Subcutaneous adipose tissue (tissue), 4 donors: ENCODE data around the gene ESF1. TPM values are rescaled to one million over a fixed set of nuclear protein-coding genes. Genes with fewer than 3 reads are reported as not detected.

Source experiments
- CTCF ChIP-seq: fragments of 450-650 bp; IDR thresholded peaks from one replicate; pipeline ENCODE4 v1.5.1; 2016; ENCODE audit warnings: low read depth, mild to moderate bottlenecking, control low read depth, antibody characterized with exemption, moderate library complexity
- total RNA-seq, 4 donors: library from RNA; depleted of rRNA; stranded (reverse); fragments of >200 nt; gene quantifications; one replicate each; pipeline ENCODE4 v1.1.0, GENCODE V29; 2016

The ESF1 gene
- total RNA-seq, 4 donors from 2014 or later: 13.0 to 26.7 (median 16.6) TPM

DNA sequence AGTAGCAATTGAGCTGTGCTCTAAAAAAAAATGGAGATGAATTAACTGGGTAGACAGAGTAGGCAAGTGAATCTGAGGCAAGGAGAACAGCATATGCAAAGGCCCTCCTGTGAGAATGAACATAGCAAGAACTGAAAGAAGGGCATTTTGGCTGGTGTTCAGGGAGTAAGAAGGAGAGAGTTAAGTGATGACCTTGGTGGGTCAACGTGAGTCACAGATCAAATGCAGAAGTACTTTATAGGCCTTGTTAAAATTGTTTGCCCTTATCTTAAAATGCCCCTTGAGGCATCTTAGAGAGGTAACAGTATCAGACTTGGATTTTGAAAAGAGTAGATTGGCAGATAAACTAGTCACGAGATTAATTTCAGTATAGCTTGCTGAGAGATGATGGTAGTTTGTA, 24.7 kb upstream of the ESF1 start:
- no peak for TF ChIP-seq CTCF

- no peak for TF ChIP-seq CTCF
Observed at GRCh38 chr20:13800728-13801134, 16.0 kb upstream of the ESF1 start.

- TF ChIP-seq CTCF: no peak
Observed at GRCh38 chr20:13799974-13800373, 15.3 kb upstream of the ESF1 start.

DNA sequence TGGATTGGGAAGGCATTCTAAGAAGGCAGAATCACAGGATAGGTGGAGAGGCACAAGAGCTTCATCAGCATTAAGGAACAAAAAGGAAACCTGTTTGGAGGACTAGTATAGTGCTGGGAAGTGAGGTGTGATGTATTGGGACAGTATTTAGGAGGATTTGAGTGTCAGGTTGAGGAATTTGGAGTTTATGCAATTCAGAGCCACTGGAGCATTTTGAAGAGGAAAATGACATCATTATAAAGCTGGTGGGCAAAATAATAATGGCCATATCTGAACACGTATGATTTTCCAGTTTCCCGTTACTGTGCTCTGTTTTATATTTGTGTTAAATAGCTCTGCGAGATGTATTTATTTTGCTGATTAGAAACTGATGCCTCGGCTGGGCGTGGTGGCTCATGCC, 14.3 kb upstream of the ESF1 start:
- no peak for TF ChIP-seq CTCF

DNA sequence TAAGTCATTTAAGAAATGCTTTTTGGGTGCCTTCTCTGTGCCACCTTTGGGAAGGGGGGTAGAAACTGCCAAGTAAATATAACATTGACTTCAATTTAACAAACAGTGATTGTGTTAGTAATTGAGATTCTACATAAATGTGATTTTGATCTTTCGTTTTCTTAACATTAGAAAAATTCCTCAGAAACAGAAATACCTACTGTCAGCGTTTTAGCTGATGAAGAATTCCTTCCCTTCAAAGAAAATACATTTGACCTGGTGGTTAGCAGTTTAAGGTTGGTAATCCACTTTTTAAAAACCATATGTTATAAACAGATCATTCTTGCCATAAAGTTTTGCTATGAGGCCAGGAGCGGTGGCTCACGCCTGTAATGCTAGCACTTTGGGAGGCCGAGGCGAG, 9.9 kb upstream of the ESF1 start:
- TF ChIP-seq CTCF: no peak

DNA sequence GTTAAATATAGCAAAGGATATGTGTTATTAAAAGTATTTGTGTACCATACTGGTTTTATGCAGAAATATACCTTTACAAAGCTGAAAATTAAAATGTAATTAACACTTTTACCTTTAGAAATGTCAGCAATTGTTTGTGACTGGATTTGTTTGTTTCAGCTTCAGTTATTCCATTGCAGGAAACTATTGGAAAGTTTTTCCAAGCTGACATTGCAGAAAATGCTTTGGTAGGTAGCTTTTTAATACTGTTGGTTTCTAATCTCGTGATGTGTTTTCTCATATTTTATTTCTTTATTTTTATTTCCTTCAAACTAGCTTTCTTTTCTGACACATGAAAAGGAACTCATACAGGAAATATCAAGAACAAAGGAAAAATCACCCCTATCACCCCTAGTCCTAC, 8.3 kb upstream of the ESF1 start:
- TF ChIP-seq CTCF: no peak

- TF ChIP-seq CTCF: no peak
Observed at GRCh38 chr20:13791540-13792459, 7.1 kb upstream of the ESF1 start.
